CD14-positive monocyte (primary cell): ENCODE results near the gene TTLL7. TPM values are rescaled to one million over a fixed set of nuclear protein-coding genes. Genes with fewer than 3 reads are reported as not detected.

ENCODE experiments used
- DNase-seq, 3 donors: peaks; one replicate each; pipeline ENCODE4 v3.0.0-alpha.2; 2011 to 2022
- H2AFZ ChIP-seq: 2 replicates; pipeline ENCODE4 v1.6.0; 2012; ENCODE audit warnings: mild to moderate bottlenecking, low read depth, low read length, inconsistent platforms; ENCODE audit not compliant: insufficient read depth, poor library complexity, severe bottlenecking
- H3K27ac ChIP-seq, 2 donors: 1 replicate in 1 of 2; 2 replicates in 1 of 2; pipeline ENCODE4 v1.5.1; 2012 to 2013; ENCODE audit warnings: low read length in 2 of 2, control low read depth in 1 of 2, inconsistent platforms in 1 of 2, low read depth in 1 of 2, mild to moderate bottlenecking in 1 of 2
- H3K27me3 ChIP-seq, 2 donors: one replicate each; pipeline versions ENCODE4 v1.6.0 to v1.6.1; 2011 to 2013; ENCODE audit warnings: low read length in 2 of 2; ENCODE audit not compliant: control insufficient read depth in 2 of 2, insufficient read depth in 2 of 2
- H3K36me3 ChIP-seq, 2 donors: replicated peaks in 1 of 2; 1 replicate in 1 of 2; 2 replicates in 1 of 2; pipeline versions ENCODE4 v1.5.1 to v1.6.1; 2012 to 2013; ENCODE audit warnings: low read length in 2 of 2, control low read depth in 1 of 2, inconsistent platforms in 1 of 2, mild to moderate bottlenecking in 1 of 2; ENCODE audit not compliant: insufficient read depth in 2 of 2, control insufficient read depth in 1 of 2
- H3K4me1 ChIP-seq, 2 donors: 1 replicate in 1 of 2; 2 replicates in 1 of 2; pipeline versions ENCODE4 v1.5.1 to v1.6.1; 2012 to 2013; ENCODE audit warnings: low read length in 2 of 2, control low read depth in 1 of 2, inconsistent platforms in 1 of 2, mild to moderate bottlenecking in 1 of 2, moderate library complexity in 1 of 2; ENCODE audit not compliant: insufficient read depth in 2 of 2, control insufficient read depth in 1 of 2
- H3K4me2 ChIP-seq: replicated peaks from 2 replicates; pipeline ENCODE3; 2012; ENCODE audit warnings: low read length, moderate library complexity, mild to moderate bottlenecking; ENCODE audit not compliant: poor library complexity, severe bottlenecking; ENCODE audit errors: extremely low read depth
- H3K4me3 ChIP-seq, 3 experiments: fragments of 200-600 bp in 1 of 3; sonication (generic) in 1 of 3; replicated peaks in 1 of 3; 1 replicate in 2 of 3; 2 replicates in 1 of 3; pipeline ENCODE4 v1.5.1; 2011 to 2013; ENCODE audit warnings: low read length in 3 of 3, mild to moderate bottlenecking in 3 of 3, control low read depth in 2 of 3, low read depth in 2 of 3, inconsistent platforms in 1 of 3, moderate library complexity in 1 of 3
- H3K79me2 ChIP-seq: 2 replicates; pipeline ENCODE4 v1.6.0; 2012; ENCODE audit warnings: mild to moderate bottlenecking, control low read depth, inconsistent platforms, low read length, moderate library complexity; ENCODE audit not compliant: insufficient read depth
- H3K9ac ChIP-seq: 2 replicates; pipeline ENCODE4 v1.6.0; 2017; ENCODE audit warnings: low read length, mild to moderate bottlenecking; ENCODE audit not compliant: insufficient read depth, poor library complexity, severe bottlenecking
- H3K9me3 ChIP-seq, 2 donors: replicated peaks in 1 of 2; 1 replicate in 1 of 2; 2 replicates in 1 of 2; pipeline versions ENCODE4 v1.5.1 to v1.6.1; 2012 to 2013; ENCODE audit warnings: low read length in 2 of 2, control low read depth in 1 of 2; ENCODE audit not compliant: control insufficient read depth in 1 of 2, insufficient read depth in 1 of 2
- H4K20me1 ChIP-seq: 2 replicates; pipeline ENCODE4 v1.6.0; 2012; ENCODE audit warnings: mild to moderate bottlenecking, low read length, control low read depth, moderate library complexity; ENCODE audit not compliant: insufficient read depth
- H3K27ac Mint-ChIP-seq, 7 donors: one replicate each; pipeline ENCODE4 v1.8.0; 2020; ENCODE audit warnings: mild to moderate bottlenecking in 7 of 7, mixed read lengths in 7 of 7, moderate library complexity in 6 of 7, inconsistent platforms in 2 of 7
- H3K27me3 Mint-ChIP-seq, 3 donors: one replicate each; pipeline ENCODE4 v1.8.0; 2021 to 2022; ENCODE audit warnings: low read depth in 3 of 3, mild to moderate bottlenecking in 3 of 3, mixed read lengths in 3 of 3, moderate library complexity in 3 of 3, inconsistent platforms in 1 of 3
- H3K36me3 Mint-ChIP-seq, 2 donors: one replicate each; pipeline ENCODE4 v1.8.0; 2020; ENCODE audit warnings: mixed read lengths in 2 of 2, inconsistent platforms in 1 of 2, mild to moderate bottlenecking in 1 of 2
- H3K4me1 Mint-ChIP-seq: one replicate; pipeline ENCODE4 v1.8.0; 2020; ENCODE audit warnings: mild to moderate bottlenecking, mixed read lengths
- H3K4me3 Mint-ChIP-seq, 2 donors: one replicate each; pipeline ENCODE4 v1.8.0; 2020; ENCODE audit warnings: mild to moderate bottlenecking in 2 of 2, mixed read lengths in 2 of 2, moderate library complexity in 1 of 2
- H3K9me3 Mint-ChIP-seq, 7 donors: one replicate each; pipeline ENCODE4 v1.8.0; 2020 to 2022; ENCODE audit warnings: mixed read lengths in 7 of 7, mild to moderate bottlenecking in 6 of 7, moderate library complexity in 6 of 7, inconsistent platforms in 2 of 7
- WGBS: methylation state at CpG from one replicate; pipeline ENCODE4 v1.1.5; 2013; ENCODE audit warnings: missing lambda C conversion rate; ENCODE audit not compliant: insufficient coverage; 5-methylcytosine and 5-hydroxymethylcytosine counted together
- intact Hi-C, 2 donors: fragments of 100-400 bp; cut with micrococcal nuclease; formaldehyde crosslinking; loops; one replicate each; pipeline versions ENCODE4 v1.15.0 to v1.15.1; 2023
- polyA plus RNA-seq, 3 donors: library from polyadenylated mRNA; depleted of rRNA in 1 of 3; unstranded in 2 of 3; stranded (reverse) in 1 of 3; fragments of 300-500 nt in 2 of 3; fragments of >200 nt in 1 of 3; fragmentation: Illumina TruSeq in 2 of 3; gene quantifications; 1 replicate in 2 of 3; 2 replicates in 1 of 3; pipeline ENCODE4 v1.2.3, GENCODE V29; 2012 to 2021
- TF ChIP-seq, protein P1 (sequence below): fragments of 200-600 bp; IDR thresholded peaks from one replicate; pipeline ENCODE4 v1.8.0; 2022; ENCODE audit warnings: antibody characterized with exemption, mild to moderate bottlenecking

The TTLL7 gene
- polyA plus RNA-seq, 3 donors: 0.12 to 0.69 TPM; not detected in 1

DNA sequence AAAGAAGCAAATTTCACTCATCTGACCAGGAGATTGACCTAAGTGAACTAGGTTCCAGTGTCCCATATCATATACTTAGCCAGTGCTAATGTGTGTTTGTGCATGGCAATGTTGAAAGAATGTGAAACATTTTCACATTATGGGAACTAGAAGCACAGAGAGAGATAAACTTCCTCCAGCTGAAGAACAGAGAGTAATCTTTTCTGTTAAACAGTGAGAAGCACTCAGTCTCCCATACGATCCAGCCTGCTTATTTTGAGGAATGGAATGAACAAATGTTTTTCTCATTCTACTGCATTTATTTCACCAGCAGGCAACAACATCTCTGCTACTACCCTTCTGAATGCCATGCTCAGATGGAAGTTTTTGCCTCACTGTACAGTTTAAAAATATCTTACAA, 170.5 kb downstream of the TTLL7 start:
- no peak overlapping the region for H3K4me2 ChIP-seq
- intact Hi-C loops: no loop called here
- no peak overlapping the region for H3K27ac Mint-ChIP-seq
- no peak overlapping the region for H3K4me3 ChIP-seq
- no peak overlapping the region for H3K9ac ChIP-seq
- H3K9me3 ChIP-seq: no peaks in the 10 kb centered on the region
- TF ChIP-seq, protein P1, sequence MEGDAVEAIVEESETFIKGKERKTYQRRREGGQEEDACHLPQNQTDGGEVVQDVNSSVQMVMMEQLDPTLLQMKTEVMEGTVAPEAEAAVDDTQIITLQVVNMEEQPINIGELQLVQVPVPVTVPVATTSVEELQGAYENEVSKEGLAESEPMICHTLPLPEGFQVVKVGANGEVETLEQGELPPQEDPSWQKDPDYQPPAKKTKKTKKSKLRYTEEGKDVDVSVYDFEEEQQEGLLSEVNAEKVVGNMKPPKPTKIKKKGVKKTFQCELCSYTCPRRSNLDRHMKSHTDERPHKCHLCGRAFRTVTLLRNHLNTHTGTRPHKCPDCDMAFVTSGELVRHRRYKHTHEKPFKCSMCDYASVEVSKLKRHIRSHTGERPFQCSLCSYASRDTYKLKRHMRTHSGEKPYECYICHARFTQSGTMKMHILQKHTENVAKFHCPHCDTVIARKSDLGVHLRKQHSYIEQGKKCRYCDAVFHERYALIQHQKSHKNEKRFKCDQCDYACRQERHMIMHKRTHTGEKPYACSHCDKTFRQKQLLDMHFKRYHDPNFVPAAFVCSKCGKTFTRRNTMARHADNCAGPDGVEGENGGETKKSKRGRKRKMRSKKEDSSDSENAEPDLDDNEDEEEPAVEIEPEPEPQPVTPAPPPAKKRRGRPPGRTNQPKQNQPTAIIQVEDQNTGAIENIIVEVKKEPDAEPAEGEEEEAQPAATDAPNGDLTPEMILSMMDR: no peak
- peaks cover 0 to 4% of the 10 kb centered on the region in 2 donors for H3K4me1 ChIP-seq
- no peaks in the 10 kb centered on the region for H4K20me1 ChIP-seq
- H3K27me3 Mint-ChIP-seq: no peaks in the 10 kb centered on the region
- H3K4me1 Mint-ChIP-seq: peaks cover 7% of the 10 kb centered on the region
- no peak overlapping the region for H3K27ac ChIP-seq
- H3K36me3 ChIP-seq: no peaks in the 10 kb centered on the region
- no peak overlapping the region for H3K4me3 Mint-ChIP-seq
- H3K27me3 ChIP-seq: no peaks in the 10 kb centered on the region
- no peaks in the 10 kb centered on the region for H3K36me3 Mint-ChIP-seq
- no peaks in the 10 kb centered on the region for H3K79me2 ChIP-seq
- no peak overlapping the region for H2AFZ ChIP-seq
- no CpG with 5 or more reads among the region's 1 CpG for whole genome bisulfite sequencing
- no peak for DNase-seq
- H3K9me3 Mint-ChIP-seq: peaks cover 0 to 7% (median 2%) of the 10 kb centered on the region in 7 donors

DNA sequence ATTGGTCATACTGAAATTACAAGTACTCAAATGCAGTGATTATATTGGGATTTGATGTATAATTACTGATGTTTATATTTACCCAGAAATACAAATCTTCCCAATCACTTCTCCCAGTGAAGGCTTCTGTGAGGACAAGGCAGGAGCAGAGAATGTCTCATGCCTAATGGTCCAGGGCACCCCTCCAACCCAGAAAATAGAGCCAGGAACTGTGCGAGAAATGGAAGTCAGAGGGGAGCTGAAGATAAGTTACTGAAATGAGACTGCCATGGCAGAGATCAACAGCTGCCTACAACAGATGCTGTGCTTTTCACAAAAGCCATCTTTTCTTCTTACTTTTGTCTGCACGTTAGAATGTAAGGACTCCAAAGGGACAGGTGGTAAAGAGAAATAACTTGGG, 171.2 kb downstream of the TTLL7 start:
- no peak overlapping the region for H3K27ac ChIP-seq

More for the DNA sequence above, 171.2 kb downstream of the TTLL7 start:
- Histone ChIP-seq H3K9me3 (no peaks in the 10 kb centered on the region), H3K27me3 (no peaks in the 10 kb centered on the region), H3K4me1 (peaks cover 0 to 4% of the 10 kb centered on the region in 2 donors), H3K4me3 (no peak overlapping the region), H4K20me1 (no peaks in the 10 kb centered on the region), H3K79me2 (no peaks in the 10 kb centered on the region), H3K4me2 (no peak overlapping the region), H2AFZ (no peak overlapping the region), H3K9ac (no peak overlapping the region), H3K36me3 (no peaks in the 10 kb centered on the region)
- Mint-ChIP-seq H3K27ac (no peak overlapping the region), H3K9me3 (peaks cover 0 to 7% (median 2%) of the 10 kb centered on the region in 7 donors), H3K36me3 (no peaks in the 10 kb centered on the region), H3K27me3 (no peaks in the 10 kb centered on the region), H3K4me1 (peaks cover 7% of the 10 kb centered on the region), H3K4me3 (no peak overlapping the region)
- no peak for DNase-seq
- TF ChIP-seq, protein P1: no peak
- intact Hi-C loops: no loop called here
- 100% methylated on average over 1 of the region's 2 CpGs for WGBS
